Measurements from ENCODE around the gene STXBP3. TPM values are rescaled to one million over a fixed set of nuclear protein-coding genes. Genes with fewer than 3 reads are reported as not detected.

STXBP3 gene
- total and polyA plus RNA-seq, 4 experiments from 2014 or later: 69.0 to 92.5 (median 82.5) TPM

- Histone ChIP-seq H3K9me3 (ENCODE audit: control insufficient read depth in 1 of 2, low read length in 2 of 2) (no peaks in the 10 kb centered on the region), H3K4me3 (ENCODE audit: low read length in 2 of 2) (no peak overlapping the region), H3K27me3 (ENCODE audit: insufficient read depth, low read length) (no peaks in the 10 kb centered on the region), H3K4me1 (ENCODE audit: insufficient read depth, low read length) (no peaks in the 10 kb centered on the region), H3K27ac (ENCODE audit: low read depth, low read length) (no peak overlapping the region), H3K36me3 (ENCODE audit: insufficient read depth, low read length) (no peaks in the 10 kb centered on the region)
- Mint-ChIP-seq H3K27me3 (peaks cover 2 to 4% of the 10 kb centered on the region in 2 donors), H3K4me1 (no peaks in the 10 kb centered on the region), H3K4me3 (no peak overlapping the region), H3K36me3 (no peaks in the 10 kb centered on the region), H3K9me3 (peaks cover 0 to 1% (median 0%) of the 10 kb centered on the region in 8 donors), H3K27ac (no peak overlapping the region)
- CTCF ChIA-PET (ENCODE audit: partially characterized antibody): interaction anchor here (1.9 kb wide), 1 partner anchor 25 kb away, joined by 4 read pairs; the partner anchor contains the start of gene PRPF38B
- intact Hi-C loops (cut with micrococcal nuclease): no loop called here
- POLR2A ChIA-PET (ENCODE audit: partially characterized antibody): interaction anchor here (0.8 kb wide), 1 partner anchor 10 kb away, joined by 4 read pairs; no protein-coding TSS in a partner anchor
- DNase-seq: no peak
These were observed 28.6 kb upstream of the STXBP3 start for GRCh38 chr1:108717774-108718316.

- Mint-ChIP-seq H3K27ac (no peak overlapping the region), H3K9me3 (peaks cover 0 to 1% (median 0%) of the 10 kb centered on the region in 8 donors), H3K4me1 (no peaks in the 10 kb centered on the region), H3K27me3 (peaks cover 2 to 4% of the 10 kb centered on the region in 2 donors), H3K36me3 (no peaks in the 10 kb centered on the region), H3K4me3 (no peak overlapping the region)
- ChIA-PET CTCF (ENCODE audit: partially characterized antibody) (interaction anchor here (1.0 to 1.9 kb wide), 4 partner anchors 10 to 180 kb away, joined by 3 to 4 read pairs (median 4); partner anchors contain the start of gene PRPF38B), POLR2A (ENCODE audit: partially characterized antibody) (no interaction called here)
- H3K36me3 ChIP-seq (ENCODE audit: insufficient read depth, low read length): no peaks in the 10 kb centered on the region
- H3K4me1 ChIP-seq (ENCODE audit: insufficient read depth, low read length): no peaks in the 10 kb centered on the region
- no peak overlapping the region for H3K4me3 ChIP-seq (ENCODE audit: low read length in 2 of 2)
- intact Hi-C loops (cut with micrococcal nuclease): no loop called here
- no peak for DNase-seq
- H3K27ac ChIP-seq (ENCODE audit: low read depth, low read length): no peak overlapping the region
- H3K27me3 ChIP-seq (ENCODE audit: insufficient read depth, low read length): no peaks in the 10 kb centered on the region
- no peaks in the 10 kb centered on the region for H3K9me3 ChIP-seq (ENCODE audit: control insufficient read depth in 1 of 2, low read length in 2 of 2)
These were observed 27.4 kb upstream of the STXBP3 start for GRCh38 chr1:108718927-108719655.

GRCh38 chr1:108719656-108720435 lies 26.6 kb upstream of the STXBP3 start:
- H3K36me3 ChIP-seq (ENCODE audit: insufficient read depth, low read length): no peaks in the 10 kb centered on the region
- H3K9me3 ChIP-seq (ENCODE audit: control insufficient read depth in 1 of 2, low read length in 2 of 2): no peaks in the 10 kb centered on the region
- peaks cover 2 to 4% of the 10 kb centered on the region in 2 donors for H3K27me3 Mint-ChIP-seq
- peaks cover 0 to 1% (median 0%) of the 10 kb centered on the region in 8 donors for H3K9me3 Mint-ChIP-seq
- no peak overlapping the region for H3K27ac Mint-ChIP-seq
- H3K4me3 ChIP-seq (ENCODE audit: low read length in 2 of 2): no peak overlapping the region
- DNase-seq: no peak
- no peak overlapping the region for H3K4me3 Mint-ChIP-seq
- no peak overlapping the region for H3K27ac ChIP-seq (ENCODE audit: low read depth, low read length)
- intact Hi-C loops (cut with micrococcal nuclease): no loop called here
- no peaks in the 10 kb centered on the region for H3K27me3 ChIP-seq (ENCODE audit: insufficient read depth, low read length)
- CTCF ChIA-PET (ENCODE audit: partially characterized antibody): interaction anchor here (1.0 kb wide), 1 partner anchor 179 kb away, joined by 4 read pairs; no protein-coding TSS in a partner anchor
- POLR2A ChIA-PET (ENCODE audit: partially characterized antibody): no interaction called here
- no peaks in the 10 kb centered on the region for H3K4me1 ChIP-seq (ENCODE audit: insufficient read depth, low read length)
- no peaks in the 10 kb centered on the region for H3K4me1 Mint-ChIP-seq
- H3K36me3 Mint-ChIP-seq: no peaks in the 10 kb centered on the region

- H3K9me3 ChIP-seq (ENCODE audit: control insufficient read depth in 1 of 2, low read length in 2 of 2): no peaks in the 10 kb centered on the region
- H3K27ac Mint-ChIP-seq: peak overlapping the region in 2 of 7 donors; percentile 31 to 72
- DNase-seq: no peak
- no peaks in the 10 kb centered on the region for H3K36me3 Mint-ChIP-seq
- H3K36me3 ChIP-seq (ENCODE audit: insufficient read depth, low read length): no peaks in the 10 kb centered on the region
- no peaks in the 10 kb centered on the region for H3K4me1 Mint-ChIP-seq
- peak overlapping the region in 1 of 8 donors; percentile 46 for H3K4me3 Mint-ChIP-seq
- H3K9me3 Mint-ChIP-seq: no peaks in the 10 kb centered on the region
- POLR2A ChIA-PET (ENCODE audit: partially characterized antibody): no interaction called here
- intact Hi-C loops (cut with micrococcal nuclease): no loop called here
- no peaks in the 10 kb centered on the region for H3K27me3 ChIP-seq (ENCODE audit: insufficient read depth, low read length)
- CTCF ChIA-PET (ENCODE audit: partially characterized antibody): no interaction called here
- H3K4me1 ChIP-seq (ENCODE audit: insufficient read depth, low read length): no peaks in the 10 kb centered on the region
- H3K27ac ChIP-seq (ENCODE audit: low read depth, low read length): no peak overlapping the region
- H3K27me3 Mint-ChIP-seq: peaks cover 1 to 3% of the 10 kb centered on the region in 2 donors
- no peak overlapping the region for H3K4me3 ChIP-seq (ENCODE audit: low read length in 2 of 2)
These were observed 24.2 kb upstream of the STXBP3 start for GRCh38 chr1:108722292-108722691.

- no peak overlapping the region for H3K4me3 ChIP-seq (ENCODE audit: low read length in 2 of 2)
- ChIA-PET CTCF (ENCODE audit: partially characterized antibody) (no interaction called here), POLR2A (ENCODE audit: partially characterized antibody) (no interaction called here)
- Mint-ChIP-seq H3K9me3 (no peaks in the 10 kb centered on the region), H3K4me1 (no peaks in the 10 kb centered on the region), H3K27me3 (peaks cover 7 to 8% of the 10 kb centered on the region in 2 donors), H3K4me3 (no peak overlapping the region), H3K36me3 (no peaks in the 10 kb centered on the region), H3K27ac (no peak overlapping the region)
- DNase-seq: no peak
- no peaks in the 10 kb centered on the region for H3K9me3 ChIP-seq (ENCODE audit: control insufficient read depth in 1 of 2, low read length in 2 of 2)
- H3K27ac ChIP-seq (ENCODE audit: low read depth, low read length): no peak overlapping the region
- H3K36me3 ChIP-seq (ENCODE audit: insufficient read depth, low read length): no peaks in the 10 kb centered on the region
- H3K4me1 ChIP-seq (ENCODE audit: insufficient read depth, low read length): no peaks in the 10 kb centered on the region
- no peaks in the 10 kb centered on the region for H3K27me3 ChIP-seq (ENCODE audit: insufficient read depth, low read length)
- intact Hi-C loops (cut with micrococcal nuclease): no loop called here
These were observed 20.6 kb upstream of the STXBP3 start for GRCh38 chr1:108725906-108726305.

- POLR2A ChIA-PET (ENCODE audit: partially characterized antibody): interaction anchor here (1.0 kb wide), 1 partner anchor 36 kb away, joined by 3 read pairs; the partner anchor contains the start of gene PRPF38B
- intact Hi-C loops (cut with micrococcal nuclease): no loop called here
These were observed 18.0 kb upstream of the STXBP3 start for GRCh38 chr1:108728327-108728923.

More at GRCh38 chr1:108728327-108728923, 18.0 kb upstream of the STXBP3 start:
- H3K36me3 ChIP-seq (ENCODE audit: insufficient read depth, low read length): no peaks in the 10 kb centered on the region
- no peak for DNase-seq
- Mint-ChIP-seq H3K4me3 (no peak overlapping the region), H3K27ac (no peak overlapping the region), H3K4me1 (no peaks in the 10 kb centered on the region), H3K27me3 (peaks cover 7 to 8% of the 10 kb centered on the region in 2 donors), H3K36me3 (no peaks in the 10 kb centered on the region), H3K9me3 (no peaks in the 10 kb centered on the region)
- no peak overlapping the region for H3K4me3 ChIP-seq (ENCODE audit: low read length in 2 of 2)
- no peaks in the 10 kb centered on the region for H3K9me3 ChIP-seq (ENCODE audit: control insufficient read depth in 1 of 2, low read length in 2 of 2)
- no peaks in the 10 kb centered on the region for H3K4me1 ChIP-seq (ENCODE audit: insufficient read depth, low read length)
- no peak overlapping the region for H3K27ac ChIP-seq (ENCODE audit: low read depth, low read length)
- CTCF ChIA-PET (ENCODE audit: partially characterized antibody): interaction anchor here (1.0 kb wide), 1 partner anchor 10 kb away, joined by 3 read pairs; no protein-coding TSS in a partner anchor
- no peaks in the 10 kb centered on the region for H3K27me3 ChIP-seq (ENCODE audit: insufficient read depth, low read length)
